Vagina (tissue), 2 donors: ENCODE measurements around the gene PLEKHG4B. TPM values are rescaled to one million over a fixed set of nuclear protein-coding genes. Genes with fewer than 3 reads are reported as not detected.

Source experiments
- DNase-seq, 2 donors: peaks; one replicate each; pipeline ENCODE4 v3.0.0-alpha.2; 2017; ENCODE audit errors: extremely low spot score in 2 of 2
- H3K27ac ChIP-seq: fragments of 200-600 bp; sonication (generic); one replicate; pipeline ENCODE4 v1.5.1; 2019
- H3K27me3 ChIP-seq: fragments of 200-600 bp; sonication (generic); one replicate; pipeline ENCODE4 v1.5.1; 2019
- H3K36me3 ChIP-seq, 2 donors: fragments of 200-600 bp; sonication (generic); one replicate each; pipeline ENCODE4 v1.5.1; 2017 to 2019
- H3K4me1 ChIP-seq: fragments of 200-600 bp; sonication (generic); one replicate; pipeline ENCODE4 v1.5.1; 2019
- H3K4me3 ChIP-seq, 2 donors: fragments of 200-600 bp; sonication (generic); 1 replicate in 1 of 2; 2 replicates in 1 of 2; pipeline ENCODE4 v1.5.1; 2016 to 2019
- H3K9me3 ChIP-seq: fragments of 200-600 bp; sonication (generic); one replicate; pipeline ENCODE4 v1.5.1; 2019
- CTCF ChIP-seq, 3 experiments: fragments of 450-650 bp in 2 of 3; fragments of 200-600 bp in 1 of 3; sonication (generic) in 1 of 3; IDR thresholded peaks; one replicate each; pipeline ENCODE4 v1.5.1; 2017 to 2019; ENCODE audit warnings: antibody characterized with exemption in 3 of 3, mild to moderate bottlenecking in 2 of 3, moderate library complexity in 2 of 3
- POLR2A ChIP-seq, 2 donors: fragments of 450-650 bp; IDR thresholded peaks; one replicate each; pipeline ENCODE4 v1.6.1; 2017; ENCODE audit warnings: antibody characterized with exemption in 2 of 2, mild to moderate bottlenecking in 2 of 2, moderate library complexity in 2 of 2
- POLR2AphosphoS5 ChIP-seq, 2 donors: sonication (generic); formaldehyde crosslinking; IDR thresholded peaks; one replicate each; pipeline ENCODE4 v1.9.0; 2017; ENCODE audit warnings: antibody characterized with exemption in 2 of 2, mild to moderate bottlenecking in 2 of 2, low read depth in 1 of 2; ENCODE audit not compliant: insufficient read depth in 1 of 2
- intact Hi-C: fragments of 100-400 bp; cut with DNase I; formaldehyde crosslinking; loops from one replicate; pipeline ENCODE4 v1.15.1; 2023
- total RNA-seq: library from RNA; depleted of rRNA; stranded (reverse); fragments of >200 nt; gene quantifications from one replicate; pipeline ENCODE4 v1.2.3, GENCODE V29; 2016

The PLEKHG4B gene
- total RNA-seq, 1 donor from 2014 or later: 0.74 TPM

- H3K27me3 ChIP-seq: no peaks in the 10 kb centered on the region
- H3K4me1 ChIP-seq: peaks cover 17% of the 10 kb centered on the region
- no peak overlapping the region for H3K27ac ChIP-seq
- H3K9me3 ChIP-seq: no peaks in the 10 kb centered on the region
- TF ChIP-seq POLR2AphosphoS5 (IDR thresholded peaks at IDR 0.05; ENCODE audit: insufficient read depth in 1 of 2, low read depth in 1 of 2) (no peak), CTCF (IDR thresholded peaks at IDR 0.05) (no peak), POLR2A (IDR thresholded peaks at IDR 0.05) (no peak)
- intact Hi-C loops: no loop called here
- no peak for DNase-seq
- H3K4me3 ChIP-seq: no peak overlapping the region
- no peaks in the 10 kb centered on the region for H3K36me3 ChIP-seq
Measured at GRCh38 chr5:192970-193831, 101.2 kb downstream of the PLEKHG4B start.

- Histone ChIP-seq H3K9me3 (no peaks in the 10 kb centered on the region), H3K4me3 (no peak overlapping the region), H3K27ac (no peak overlapping the region), H3K27me3 (no peaks in the 10 kb centered on the region), H3K36me3 (no peaks in the 10 kb centered on the region), H3K4me1 (peaks cover 15% of the 10 kb centered on the region)
- TF ChIP-seq POLR2AphosphoS5 (IDR thresholded peaks at IDR 0.05; ENCODE audit: insufficient read depth in 1 of 2, low read depth in 1 of 2) (no peak), POLR2A (IDR thresholded peaks at IDR 0.05) (no peak), CTCF (IDR thresholded peaks at IDR 0.05) (no peak)
- intact Hi-C loops: no loop called here
- no peak for DNase-seq
Measured at GRCh38 chr5:194102-194501, 102.1 kb downstream of the PLEKHG4B start.

GRCh38 chr5:194603-195209 is 102.7 kb downstream of the PLEKHG4B start:
- Histone ChIP-seq H3K36me3 (no peaks in the 10 kb centered on the region), H3K9me3 (no peaks in the 10 kb centered on the region), H3K27ac (no peak overlapping the region), H3K4me1 (peaks cover 15% of the 10 kb centered on the region), H3K27me3 (no peaks in the 10 kb centered on the region), H3K4me3 (no peak overlapping the region)
- no peak for TF ChIP-seq POLR2AphosphoS5 (IDR thresholded peaks at IDR 0.05; ENCODE audit: insufficient read depth in 1 of 2, low read depth in 1 of 2)
- TF ChIP-seq POLR2A (IDR thresholded peaks at IDR 0.05): no peak
- TF ChIP-seq CTCF (IDR thresholded peaks at IDR 0.05): no peak
- no peak for DNase-seq
- intact Hi-C loops: no loop called here

- intact Hi-C loops: no loop called here
- DNase-seq: no peak
- Histone ChIP-seq H3K4me1 (peaks cover 14% of the 10 kb centered on the region), H3K36me3 (no peaks in the 10 kb centered on the region), H3K27ac (no peak overlapping the region), H3K9me3 (no peaks in the 10 kb centered on the region), H3K27me3 (no peaks in the 10 kb centered on the region), H3K4me3 (no peak overlapping the region)
- TF ChIP-seq POLR2A (IDR thresholded peaks at IDR 0.05): no peak
- no peak for TF ChIP-seq POLR2AphosphoS5 (IDR thresholded peaks at IDR 0.05; ENCODE audit: insufficient read depth in 1 of 2, low read depth in 1 of 2)
- TF ChIP-seq CTCF (IDR thresholded peaks at IDR 0.05): no peak
Measured at GRCh38 chr5:195401-196160, 103.6 kb downstream of the PLEKHG4B start.
